ENCODE measurements around the gene ABCG5.

Gene ABCG5

DNA sequence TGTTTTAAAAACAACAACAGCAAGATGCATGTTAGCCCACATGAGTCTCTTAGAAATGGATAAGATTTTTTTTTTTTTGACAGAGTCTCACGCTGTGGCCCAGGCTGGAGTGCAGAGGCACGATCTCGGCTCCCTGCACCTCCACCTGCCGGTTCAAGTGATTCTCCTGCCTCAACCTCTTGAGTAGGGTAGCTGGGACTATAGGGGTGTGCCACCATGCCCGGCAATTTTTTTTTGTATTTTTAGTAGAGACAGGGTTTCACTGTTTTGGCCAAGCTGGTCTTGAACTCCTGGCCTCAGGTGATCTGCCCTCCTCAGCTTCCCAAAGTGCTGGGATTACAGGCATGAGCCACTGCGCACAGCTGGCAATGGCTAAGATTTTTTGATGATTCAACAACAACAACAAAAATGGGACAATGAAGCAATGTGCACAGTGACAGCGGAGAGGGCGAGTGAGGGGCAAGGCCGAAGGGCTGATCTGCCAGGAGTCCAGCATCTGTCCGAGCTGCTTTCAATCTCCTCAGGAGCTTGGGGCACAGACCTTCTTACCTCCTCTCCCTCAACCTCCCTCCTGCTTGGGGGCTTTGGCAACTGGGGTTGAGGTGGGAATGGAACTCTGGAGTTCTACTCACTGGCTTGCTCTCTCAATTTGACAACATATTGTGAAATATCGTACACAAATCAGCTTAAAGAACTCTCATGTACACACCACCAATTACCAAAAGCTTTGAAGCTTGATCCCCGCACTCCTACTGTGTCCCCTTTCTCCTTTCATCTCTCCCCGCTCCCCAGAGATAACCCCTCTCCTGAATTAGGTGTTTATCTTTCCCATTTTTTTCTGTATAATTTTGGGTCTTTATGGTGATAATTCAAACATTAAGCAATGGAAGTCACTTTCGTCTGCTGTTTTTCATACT, 3.6 kb upstream of the ABCG5 start:
- DNase-seq, result no peak

DNA sequence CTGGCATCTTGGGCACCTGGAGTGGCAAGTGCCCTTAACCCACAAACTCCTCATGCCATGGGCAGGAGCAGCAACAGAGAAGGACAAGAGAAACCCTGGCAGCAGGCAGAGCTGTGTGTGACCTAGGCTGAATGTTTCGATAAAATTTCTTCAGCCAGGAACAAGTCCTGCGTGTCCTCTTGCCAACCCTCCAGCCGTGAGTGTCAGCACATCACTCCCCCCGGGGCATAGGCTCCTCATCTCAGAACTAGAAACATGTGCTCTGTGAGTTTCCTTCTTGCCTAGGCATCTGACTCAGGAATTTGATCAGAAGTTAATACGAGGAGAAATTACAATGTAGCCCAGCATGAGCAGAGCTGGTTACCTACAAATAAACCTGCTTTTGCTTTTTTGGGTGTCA, 2.3 kb upstream of the ABCG5 start:
- DNase-seq, result no peak

- no peak for DNase-seq
Observed at GRCh38 chr2:43839776-43840564, 1.3 kb upstream of the ABCG5 start.

GRCh38 chr2:43837831-43838559, 644 bp downstream of the ABCG5 start:
- no peak for DNase-seq

DNA sequence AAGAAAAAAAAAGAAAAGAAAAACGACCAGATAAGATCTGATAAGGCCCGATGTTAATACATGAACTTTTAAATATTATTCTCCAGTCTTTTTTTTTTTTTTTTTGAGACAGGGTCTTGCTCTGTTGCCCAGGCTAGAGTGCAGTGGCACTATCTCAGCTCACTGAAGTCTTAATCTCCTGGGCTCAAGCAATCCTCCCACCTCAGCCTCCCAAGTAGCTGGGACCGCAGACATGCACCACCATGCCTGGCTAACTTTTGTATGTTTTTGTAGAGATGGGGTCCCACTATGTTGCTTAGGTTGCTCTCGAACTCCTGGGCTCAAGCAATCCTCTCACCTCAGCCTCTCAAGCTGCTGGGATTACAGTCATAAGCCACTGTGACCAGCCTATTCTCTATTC, 1.6 kb downstream of the ABCG5 start:
- DNase-seq, result no peak

DNA sequence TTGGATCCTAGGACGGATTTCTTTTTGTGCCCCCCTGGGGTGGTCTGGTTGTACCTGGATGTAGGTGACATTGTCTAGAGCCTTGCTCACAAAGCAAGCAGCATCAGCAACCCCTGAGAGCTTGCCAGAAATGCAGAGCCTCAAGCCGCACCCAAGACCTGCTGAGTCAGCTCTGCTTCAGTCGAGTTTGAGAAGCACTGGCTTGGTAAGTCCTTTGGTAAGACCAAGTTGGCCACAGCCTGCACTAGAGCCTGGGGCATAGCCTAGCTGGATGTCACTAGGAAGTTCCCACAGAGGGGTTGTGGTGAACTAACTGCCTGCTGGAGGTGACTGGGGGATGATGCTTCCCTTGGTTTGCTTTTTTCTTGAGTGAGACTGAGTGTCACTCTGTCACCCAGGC, 6.2 kb downstream of the ABCG5 start:
- DNase-seq, result no peak

- DNase-seq, result no peak
Observed at GRCh38 chr2:43831543-43832294, 6.9 kb downstream of the ABCG5 start.

DNA sequence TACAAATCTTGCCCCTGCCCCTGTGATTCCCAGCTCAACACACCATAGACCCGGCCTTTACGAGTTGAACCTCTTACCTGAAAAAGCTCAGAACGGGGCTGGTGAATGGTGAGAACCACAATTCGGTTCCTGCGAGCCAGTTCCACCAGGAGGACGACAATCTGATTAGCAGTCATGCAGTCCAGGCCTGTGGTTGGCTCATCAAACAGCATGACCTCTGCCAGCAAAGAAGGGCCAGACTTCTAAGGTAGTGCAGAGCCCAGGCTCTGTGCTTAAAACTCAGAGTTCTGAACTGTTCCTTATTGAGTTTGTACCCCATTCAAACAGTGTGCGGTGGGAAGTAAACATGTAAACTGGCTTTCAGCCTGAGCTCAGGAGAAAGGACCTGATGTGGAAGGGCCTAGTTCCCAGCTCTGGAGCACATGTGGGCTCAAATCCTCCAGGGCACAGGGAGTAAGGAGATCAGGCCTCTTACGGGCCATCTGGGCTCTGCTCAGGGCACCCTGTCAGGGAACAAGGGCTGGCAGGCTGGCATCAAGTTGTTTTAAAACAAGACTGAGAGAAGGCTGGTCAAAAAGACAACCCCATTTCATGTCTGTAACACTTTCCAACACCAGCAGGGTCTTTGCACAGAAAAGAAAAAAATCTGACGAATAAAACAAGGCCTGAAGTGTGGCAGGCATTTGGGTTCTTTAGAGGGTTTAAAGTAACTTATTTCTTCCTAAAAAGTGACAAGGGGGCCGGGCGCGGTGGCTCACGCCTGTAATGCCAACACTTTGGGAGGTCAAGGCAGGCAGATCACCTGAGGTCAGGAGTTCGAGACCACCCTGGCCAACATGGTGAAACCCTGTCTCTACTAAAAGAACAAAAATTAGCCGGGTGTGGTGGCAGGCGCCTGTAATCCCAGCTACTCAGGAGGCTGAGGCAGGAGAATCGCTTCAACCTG, 12.1 kb downstream of the ABCG5 start:
- DNase-seq, result no peak

GRCh38 chr2:43825841-43826240, 12.8 kb downstream of the ABCG5 start:
- DNase-seq, result no peak

DNA sequence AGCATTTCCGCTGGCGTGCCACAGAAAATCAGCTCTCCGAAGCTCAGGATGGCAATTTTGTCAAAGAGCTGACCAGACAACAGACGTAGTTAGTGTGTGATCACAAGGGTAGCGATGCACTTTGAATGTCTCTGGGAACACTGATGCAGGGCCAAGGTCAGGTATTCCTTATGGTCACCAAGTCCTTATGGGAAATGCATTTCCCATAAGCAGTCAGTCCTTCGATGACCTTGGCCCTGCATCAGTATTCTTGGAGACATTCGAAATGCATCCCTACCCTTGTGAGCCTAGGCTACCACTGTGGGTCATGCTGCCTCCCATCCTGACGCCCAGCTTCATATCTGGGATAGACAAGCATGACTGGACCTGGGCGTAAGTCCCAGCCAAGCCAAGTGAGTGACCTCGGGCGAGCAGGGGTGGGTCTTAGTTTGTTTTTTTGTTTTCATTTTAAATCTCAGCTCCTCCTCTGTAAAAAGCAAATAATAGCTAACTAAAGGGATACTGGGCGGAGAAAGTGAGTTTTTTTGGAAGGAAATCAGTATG, 13.6 kb downstream of the ABCG5 start:
- DNase-seq, result no peak

GRCh38 chr2:43824512-43824911, 14.1 kb downstream of the ABCG5 start:
- no peak for DNase-seq

GRCh38 chr2:43823751-43824150, 14.9 kb downstream of the ABCG5 start:
- no peak for DNase-seq

DNA sequence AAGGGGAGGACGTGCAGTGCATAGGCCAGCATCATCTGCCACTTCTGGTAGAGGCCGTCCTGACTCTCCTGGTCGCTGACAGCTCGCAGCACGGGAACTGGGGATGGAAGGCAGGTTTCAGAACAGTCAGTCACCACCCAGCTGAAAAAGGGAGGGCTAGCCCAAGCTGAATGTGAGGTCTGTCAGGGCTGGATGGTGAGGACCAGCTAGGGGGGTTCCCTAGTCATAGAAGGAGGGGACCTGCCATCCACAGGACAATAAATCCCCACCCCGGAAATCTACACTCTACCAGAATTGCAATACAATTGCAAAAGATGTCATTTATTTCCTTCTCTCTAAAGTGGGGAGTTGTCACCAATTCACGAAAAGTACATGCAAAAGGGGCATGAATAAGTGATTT, 15.8 kb downstream of the ABCG5 start:
- no peak for DNase-seq

- DNase-seq, result no peak
Observed at GRCh38 chr2:43819491-43820163, 19.0 kb downstream of the ABCG5 start.

GRCh38 chr2:43818761-43819160, 19.9 kb downstream of the ABCG5 start:
- DNase-seq, result no peak

DNA sequence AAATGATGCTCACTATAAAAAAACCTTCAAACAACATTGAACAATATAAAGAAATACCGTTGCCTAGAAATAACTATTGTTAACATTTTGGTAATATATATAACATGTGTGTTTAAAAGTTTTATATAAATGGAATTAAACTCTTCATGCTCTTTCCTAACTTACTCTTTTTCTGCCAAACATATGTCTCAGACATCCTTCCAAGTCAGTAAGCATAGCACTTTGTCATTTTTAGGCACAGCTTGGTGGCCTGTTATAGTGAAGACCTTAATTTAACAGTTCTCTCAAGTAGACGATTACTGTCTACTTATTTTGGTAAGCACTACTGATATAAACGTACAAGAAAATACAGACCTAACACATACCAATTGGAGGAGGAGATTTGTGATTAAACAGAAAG, 23.9 kb downstream of the ABCG5 start:
- DNase-seq, result no peak

DNA sequence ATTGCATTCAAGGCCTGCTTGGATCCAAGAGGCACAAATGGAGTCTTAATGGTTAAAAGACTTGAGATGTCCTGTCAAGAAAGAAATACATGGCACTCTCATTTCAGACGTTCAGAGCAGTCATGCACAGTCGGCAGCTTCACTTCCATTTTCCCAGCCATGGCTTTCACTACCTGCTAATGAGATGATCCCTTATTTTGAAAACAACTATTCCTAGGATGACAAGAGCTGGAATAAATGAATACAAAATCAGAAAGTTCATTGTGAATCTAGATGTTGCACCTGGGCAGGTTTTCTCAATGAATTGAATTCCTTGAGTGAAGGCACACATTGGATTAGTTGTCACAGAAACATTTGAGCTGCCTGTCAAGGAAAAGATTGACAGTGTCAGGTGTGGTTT, 25.7 kb downstream of the ABCG5 start:
- no peak for DNase-seq

GRCh38 chr2:43812006-43812405, 26.6 kb downstream of the ABCG5 start:
- no peak for DNase-seq

DNA sequence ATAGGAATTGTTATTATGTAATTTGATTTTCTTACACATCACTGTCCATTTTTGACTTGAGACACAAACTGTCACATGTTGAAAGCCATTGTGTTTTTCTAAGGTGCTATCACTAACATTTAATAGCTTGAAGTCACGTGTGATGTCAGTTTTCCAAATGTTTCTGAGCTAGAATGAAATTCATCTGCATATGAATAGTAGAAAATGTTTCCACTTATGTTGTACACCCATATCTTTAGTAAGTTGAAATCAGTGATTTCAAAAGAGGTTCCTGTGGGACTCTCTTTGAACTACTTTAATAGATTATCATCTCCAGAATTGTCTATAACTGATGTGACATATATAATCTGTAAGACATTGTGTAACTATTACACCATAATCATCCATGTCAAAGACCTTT, 27.8 kb downstream of the ABCG5 start:
- DNase-seq, result no peak

- no peak for DNase-seq
Observed at GRCh38 chr2:43810452-43810851, 28.2 kb downstream of the ABCG5 start.

DNA sequence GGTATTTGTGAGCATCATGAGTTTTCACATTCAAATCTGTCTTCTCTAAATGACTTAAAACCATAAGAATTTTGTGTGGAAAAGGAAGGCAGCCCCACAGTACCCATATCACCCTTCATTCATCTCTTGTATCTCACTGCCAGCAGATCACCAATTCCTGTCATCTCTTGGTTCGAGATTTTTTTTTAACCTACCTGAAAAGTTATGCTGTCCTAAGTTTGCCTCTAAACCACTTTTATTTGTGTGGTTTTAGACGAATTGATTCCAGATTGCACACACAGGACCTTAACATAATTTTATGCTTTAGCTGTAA, 32.0 kb downstream of the ABCG5 start:
- no peak for DNase-seq

All from NCI-H2171 (cell line).